GM19324 (cell line): Measurements from ENCODE around the gene LGALS1.
A peak's percentile ranks its signal among the peaks of the same experiment; 100 is the strongest.

Experiments
- ATAC-seq: cut with Tn5 transposase; IDR thresholded peaks from one replicate; pipeline ENCODE4 v1.9.1; 2021; ENCODE audit warnings: mild to moderate bottlenecking, moderate library complexity; ENCODE audit not compliant: unreplicated experiment, low FRiP score

LGALS1 gene

DNA sequence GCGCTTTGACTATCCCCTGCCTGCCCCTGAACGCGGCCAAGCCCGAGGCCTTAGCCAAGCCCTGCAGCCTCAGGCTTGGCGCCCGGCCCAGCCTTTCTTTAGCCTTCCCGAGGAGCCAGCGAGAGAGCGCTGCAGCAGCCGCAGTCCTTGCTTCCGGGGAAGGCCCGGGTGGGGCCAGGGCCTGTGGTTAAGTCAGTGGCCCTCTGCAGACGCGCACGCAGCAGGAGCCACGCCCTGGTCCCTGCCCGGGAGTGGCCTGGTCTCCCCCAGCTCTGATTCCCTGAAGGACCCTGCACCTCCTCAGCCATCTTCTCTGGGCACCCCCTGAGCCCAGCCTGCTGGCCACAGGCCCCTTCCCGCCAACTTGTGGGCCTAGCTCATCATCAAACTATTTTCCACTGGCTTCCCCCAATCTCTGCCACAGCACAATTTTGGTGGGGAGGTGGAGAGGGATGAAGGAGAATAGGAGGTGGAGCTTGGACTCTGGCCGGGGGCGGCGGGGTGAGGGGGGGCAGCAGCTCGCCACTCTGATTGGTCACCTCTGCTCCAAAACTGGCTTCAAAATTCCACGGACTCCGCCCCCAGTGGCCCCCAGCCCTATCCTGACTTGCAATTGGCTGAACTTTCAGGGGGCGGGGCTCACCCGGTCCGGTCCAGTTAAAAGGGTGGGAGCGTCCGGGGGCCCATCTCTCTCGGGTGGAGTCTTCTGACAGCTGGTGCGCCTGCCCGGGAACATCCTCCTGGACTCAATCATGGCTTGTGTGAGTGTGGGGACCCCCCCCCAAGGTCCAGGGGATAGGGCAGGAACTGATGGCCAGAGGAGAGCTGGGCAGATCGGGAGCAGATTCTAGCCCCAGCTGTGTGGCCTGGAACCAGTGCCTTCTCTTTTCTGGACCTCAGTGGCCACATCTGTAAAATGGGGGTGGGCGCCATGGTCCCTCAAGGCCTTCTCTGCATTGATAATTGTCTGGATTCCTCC, at the start of gene LGALS1:
TSS of gene LGALS1 (plus strand) at position 686 of the 979 bp plus-strand sequence. CDS start at position 753, 67 bp downstream.
- peak; percentile 55 for ATAC-seq

- no peak for ATAC-seq
These were observed 49.7 kb upstream of the LGALS1 start for GRCh38 chr22:37625737-37626136.

DNA sequence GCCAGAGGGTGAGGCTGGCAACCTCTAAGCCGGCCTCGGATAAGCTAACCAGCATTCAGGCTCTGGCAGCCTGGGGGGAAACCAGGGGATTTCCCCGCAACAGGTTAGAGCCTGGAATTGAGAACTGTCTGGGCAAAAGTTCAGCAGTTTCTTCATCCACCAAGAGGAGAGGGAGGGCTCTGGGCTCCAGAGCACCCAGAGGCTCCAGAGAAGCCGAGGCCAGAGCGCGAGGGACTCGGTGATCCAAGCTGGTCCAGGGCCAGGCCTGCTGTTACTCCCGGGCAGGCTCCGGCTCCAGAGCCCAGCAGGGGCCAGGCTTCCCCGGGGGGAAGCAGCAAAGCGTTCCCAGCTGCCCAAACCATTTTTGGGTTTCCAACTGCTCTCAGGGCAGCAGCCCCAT, 49.3 kb upstream of the LGALS1 start:
- ATAC-seq = no peak

GRCh38 chr22:37626556-37627075, 48.8 kb upstream of the LGALS1 start:
- no peak for ATAC-seq

GRCh38 chr22:37627121-37627520, 48.3 kb upstream of the LGALS1 start:
- ATAC-seq = no peak

GRCh38 chr22:37627545-37627944, 47.9 kb upstream of the LGALS1 start:
- ATAC-seq = no peak

DNA sequence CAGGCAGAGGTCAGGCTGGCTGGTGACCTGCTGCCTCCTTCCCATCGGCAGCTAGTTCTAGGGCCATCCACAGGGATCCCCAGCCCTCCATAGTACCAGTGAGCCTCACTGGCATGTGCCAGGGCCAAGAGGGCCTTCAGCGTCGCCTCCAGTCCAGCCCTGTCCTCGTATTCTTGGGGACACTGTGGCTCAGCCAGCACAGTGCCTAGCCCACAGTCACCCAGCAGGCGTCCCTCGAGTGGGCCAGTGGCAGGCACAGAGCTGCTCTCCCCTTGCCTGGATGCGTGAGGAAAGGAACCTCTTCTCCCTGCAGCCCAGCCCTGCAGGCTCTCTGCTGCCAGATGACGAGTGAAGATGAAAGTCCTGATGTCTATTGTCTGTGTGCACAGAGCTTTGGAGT, 46.6 kb upstream of the LGALS1 start:
- no peak for ATAC-seq

- ATAC-seq = no peak
These were observed 45.5 kb upstream of the LGALS1 start for GRCh38 chr22:37629928-37630327.

DNA sequence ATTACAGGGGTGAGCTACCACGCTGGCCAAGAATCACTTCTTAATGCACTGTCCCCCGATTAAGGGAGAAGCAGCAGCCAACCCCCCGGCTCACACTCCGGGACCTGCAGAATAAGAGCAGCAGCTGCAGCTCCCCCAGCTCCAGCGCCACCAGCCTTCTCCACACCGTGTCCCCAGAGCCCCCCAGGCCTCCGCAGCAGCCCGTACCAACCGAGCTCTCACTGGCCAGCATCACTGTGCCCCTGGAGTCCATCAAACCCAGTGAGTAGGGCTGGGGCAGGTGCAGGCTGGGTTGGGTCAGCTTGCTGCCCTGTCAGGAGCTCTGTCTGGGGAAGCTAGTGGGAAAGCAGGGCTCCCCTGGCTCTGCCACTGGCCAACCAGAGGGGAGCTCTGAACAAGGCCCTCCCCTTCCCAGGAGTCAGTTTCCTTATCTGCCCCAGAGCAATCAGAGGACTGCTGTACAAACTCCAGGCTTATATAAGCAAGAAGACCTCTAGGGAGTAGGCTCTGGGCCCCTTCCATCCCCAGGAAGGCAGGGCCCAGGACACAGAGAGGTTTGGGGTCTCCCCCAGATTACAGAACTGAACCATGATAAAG, 44.5 kb upstream of the LGALS1 start:
- no peak for ATAC-seq

DNA sequence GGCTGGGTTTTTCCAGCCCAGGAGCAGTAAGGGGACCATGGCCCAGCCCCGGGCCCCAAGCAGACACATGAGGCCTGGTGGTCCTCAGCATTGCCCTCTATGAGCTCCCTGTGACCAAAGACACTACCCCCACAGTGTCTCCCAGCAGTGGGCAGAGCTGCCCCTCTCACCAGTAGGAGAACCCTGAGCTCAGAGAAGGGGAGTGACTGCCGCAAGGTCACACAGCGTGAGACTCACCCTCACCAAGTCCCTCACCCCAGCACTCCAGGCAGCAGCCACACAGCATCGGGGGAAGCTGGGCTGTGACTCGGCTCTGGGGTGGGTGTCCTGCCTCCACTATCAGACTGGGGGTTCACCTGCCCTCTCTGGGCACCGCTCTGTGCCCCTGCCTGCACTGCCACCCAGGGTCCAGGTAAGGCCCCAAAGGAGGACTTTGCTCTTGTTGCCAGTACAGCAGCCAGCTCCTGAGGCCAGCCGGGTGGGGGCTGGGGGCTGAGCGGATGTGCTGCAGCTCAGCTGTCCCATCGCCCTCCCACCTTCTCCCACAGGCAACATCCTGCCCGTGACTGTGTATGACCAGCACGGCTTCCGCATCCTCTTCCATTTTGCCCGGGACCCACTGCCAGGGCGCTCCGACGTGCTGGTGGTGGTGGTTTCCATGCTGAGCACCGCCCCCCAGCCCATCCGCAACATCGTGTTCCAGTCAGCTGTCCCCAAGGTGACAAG, 43.8 kb upstream of the LGALS1 start:
- no peak for ATAC-seq

GRCh38 chr22:37632174-37633088, 43.0 kb upstream of the LGALS1 start:
- peak; percentile 3 for ATAC-seq

DNA sequence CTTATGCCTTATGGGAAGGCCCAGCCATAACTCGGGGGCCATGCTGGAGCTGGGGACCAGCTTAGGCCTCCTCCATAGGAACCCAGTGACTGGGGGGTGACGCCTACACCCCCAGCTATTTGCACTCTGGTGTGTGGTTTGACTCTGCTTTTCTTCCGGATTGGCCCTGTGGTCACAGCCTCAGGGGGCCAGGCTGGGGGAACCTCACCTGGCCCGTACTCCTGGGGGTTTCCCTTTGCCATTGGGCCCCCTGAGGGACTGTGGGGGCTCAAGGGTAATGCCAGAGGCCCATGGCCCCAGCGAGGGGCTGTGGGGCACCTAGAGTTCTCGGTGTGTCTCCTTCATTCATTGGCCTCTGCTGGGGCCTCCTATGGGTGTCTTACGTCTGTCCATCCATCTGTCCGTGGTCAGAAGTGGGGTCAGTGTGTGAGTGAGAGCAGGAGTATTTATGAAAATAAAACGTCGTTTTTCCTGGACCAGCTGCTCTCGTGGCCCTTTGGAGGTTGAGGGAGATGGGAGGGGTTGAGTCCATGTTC, 42.3 kb upstream of the LGALS1 start:
- ATAC-seq = peak; percentile 58

DNA sequence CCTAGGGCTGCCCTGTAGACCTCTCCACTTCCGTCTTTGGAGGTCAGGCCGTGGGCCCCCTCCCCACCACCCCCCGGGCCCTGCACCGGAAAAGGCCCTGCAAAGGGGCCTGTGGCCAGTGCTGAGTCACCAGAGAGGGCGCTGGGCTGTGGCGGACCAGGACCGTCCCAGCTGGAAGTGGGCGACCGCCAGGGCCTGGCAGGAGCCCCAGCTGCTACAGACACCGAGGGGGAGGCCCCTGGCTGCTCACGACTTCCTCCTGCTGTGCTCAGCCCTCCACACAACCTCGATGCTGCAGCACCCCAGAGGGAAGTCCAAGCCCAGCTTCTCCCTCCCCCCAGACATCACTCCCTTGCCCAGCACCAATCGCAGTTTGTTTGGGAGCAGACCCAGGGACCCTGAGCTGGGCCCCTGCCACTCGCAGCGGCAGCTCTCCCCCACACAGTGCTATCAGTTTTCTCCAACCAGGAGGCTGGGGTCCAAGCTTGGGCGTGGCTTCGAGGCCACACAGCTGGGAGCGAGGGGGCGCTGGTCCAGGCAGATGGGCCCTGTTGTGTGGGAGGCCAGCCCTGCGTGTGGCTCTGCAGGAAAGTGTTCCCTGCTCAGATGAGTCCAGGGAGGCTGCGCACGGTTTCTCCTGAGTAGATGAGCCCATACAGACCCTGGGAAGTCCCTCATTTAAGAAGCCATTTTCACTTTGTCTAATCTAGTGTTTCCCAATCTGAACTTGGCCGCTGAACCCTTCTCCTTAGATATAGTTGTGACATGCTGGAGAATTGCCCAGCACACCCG, 41.6 kb upstream of the LGALS1 start:
- ATAC-seq = peak; percentile 43

GRCh38 chr22:37634417-37634924, 41.0 kb upstream of the LGALS1 start:
- no peak for ATAC-seq

GRCh38 chr22:37635157-37635556, 40.3 kb upstream of the LGALS1 start:
- ATAC-seq = no peak

GRCh38 chr22:37636186-37636948, 39.1 kb upstream of the LGALS1 start:
- no peak for ATAC-seq

DNA sequence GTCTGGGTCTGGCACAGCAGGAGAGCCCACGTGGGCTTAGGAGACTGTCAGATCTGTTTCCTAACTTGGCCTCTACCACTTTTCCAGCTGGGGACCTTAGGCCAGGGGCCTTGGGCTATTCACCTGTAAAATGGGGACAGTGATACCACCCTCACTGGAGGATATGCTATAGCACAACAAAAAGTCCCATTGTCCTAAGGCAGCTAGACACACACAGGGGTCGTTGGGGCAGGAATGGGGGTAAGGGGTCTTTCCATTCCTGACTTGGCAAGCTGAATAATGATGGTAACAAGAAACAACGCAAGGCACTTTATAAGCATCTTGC, 38.5 kb upstream of the LGALS1 start:
- no peak for ATAC-seq
